Stromal cell of bone marrow (primary cell): ENCODE data around the gene MAPK12.

ENCODE experiments used
- DNase-seq: peaks from one replicate; pipeline ENCODE4 v3.0.0-alpha.2; 2012; ENCODE audit warnings: low read depth

The MAPK12 gene

GRCh38 chr22:50232481-50233151 is 28.9 kb downstream of the MAPK12 start:
- no peak for DNase-seq

GRCh38 chr22:50229370-50229769 is 32.1 kb downstream of the MAPK12 start:
- no peak for DNase-seq

GRCh38 chr22:50228366-50228765 is 33.1 kb downstream of the MAPK12 start:
- DNase-seq, result no peak

- no peak for DNase-seq
Measured at GRCh38 chr22:50227579-50228215, 33.8 kb downstream of the MAPK12 start.

GRCh38 chr22:50226875-50227165 is 34.7 kb downstream of the MAPK12 start:
- no peak for DNase-seq

- no peak for DNase-seq
Measured at GRCh38 chr22:50226063-50226874, 35.2 kb downstream of the MAPK12 start.

- DNase-seq, result no peak
Measured at GRCh38 chr22:50225200-50225969, 36.1 kb downstream of the MAPK12 start.

- no peak for DNase-seq
Measured at GRCh38 chr22:50224071-50224470, 37.4 kb downstream of the MAPK12 start.

- DNase-seq, result no peak
Measured at GRCh38 chr22:50222508-50222907, 39.0 kb downstream of the MAPK12 start.

- DNase-seq, result no peak
Measured at GRCh38 chr22:50221410-50222300, 39.8 kb downstream of the MAPK12 start.

- no peak for DNase-seq
Measured at GRCh38 chr22:50220603-50221409, 40.7 kb downstream of the MAPK12 start.

GRCh38 chr22:50219800-50220602 is 41.5 kb downstream of the MAPK12 start:
- no peak for DNase-seq

- peak; percentile 20 for DNase-seq
Measured at GRCh38 chr22:50218996-50219727, 42.3 kb downstream of the MAPK12 start.

GRCh38 chr22:50218153-50218995 is 43.1 kb downstream of the MAPK12 start:
- no peak for DNase-seq

- no peak for DNase-seq
Measured at GRCh38 chr22:50217543-50218152, 43.8 kb downstream of the MAPK12 start.

- no peak for DNase-seq
Measured at GRCh38 chr22:50216684-50217520, 44.6 kb downstream of the MAPK12 start.
